Stimulated activated CD8-positive, alpha-beta memory T cell treated with anti-CD3 and anti-CD28 coated beads, Interleukin-4, amount 100 ng/mL, for 4 hours (primary cell): ENCODE data around the gene NTSR1.
A peak's percentile ranks its signal among the peaks of the same experiment; 100 is the strongest.

Experiments
- DNase-seq, 2 donors: peaks; one replicate each; pipeline ENCODE4 v3.0.0-alpha.2; 2020; ENCODE audit warnings: low read depth in 2 of 2, low spot score in 1 of 2

The NTSR1 gene

GRCh38 chr20:62780696-62781095, 72.1 kb downstream of the NTSR1 start:
- DNase-seq = no peak

- no peak for DNase-seq
Observed at GRCh38 chr20:62782149-62782892, 73.7 kb downstream of the NTSR1 start.

GRCh38 chr20:62782893-62783278, 74.2 kb downstream of the NTSR1 start:
- no peak for DNase-seq

- no peak for DNase-seq
Observed at GRCh38 chr20:62784497-62784896, 75.9 kb downstream of the NTSR1 start.

- DNase-seq = no peak
Observed at GRCh38 chr20:62785393-62785792, 76.8 kb downstream of the NTSR1 start.

- no peak for DNase-seq
Observed at GRCh38 chr20:62786157-62786556, 77.5 kb downstream of the NTSR1 start.

GRCh38 chr20:62787321-62787720, 78.7 kb downstream of the NTSR1 start:
- DNase-seq = no peak

GRCh38 chr20:62787866-62788265, 79.2 kb downstream of the NTSR1 start:
- DNase-seq = no peak

- no peak for DNase-seq
Observed at GRCh38 chr20:62788607-62789006, 80.0 kb downstream of the NTSR1 start.

- no peak for DNase-seq
Observed at GRCh38 chr20:62790075-62790474, 81.4 kb downstream of the NTSR1 start.

- DNase-seq = peak; percentile 53 to 54
Observed at GRCh38 chr20:62791301-62792181, 82.9 kb downstream of the NTSR1 start.

- no peak for DNase-seq
Observed at GRCh38 chr20:62792182-62792939, 83.7 kb downstream of the NTSR1 start.

- DNase-seq = no peak
Observed at GRCh38 chr20:62792940-62793756, 84.5 kb downstream of the NTSR1 start.

GRCh38 chr20:62793757-62794006, 85.0 kb downstream of the NTSR1 start:
- DNase-seq = no peak

GRCh38 chr20:62794007-62794724, 85.5 kb downstream of the NTSR1 start:
- DNase-seq = peak; percentile 84 to 88

GRCh38 chr20:62795023-62795761, 86.6 kb downstream of the NTSR1 start:
- peak; percentile 44 to 45 for DNase-seq

GRCh38 chr20:62796699-62797491, 88.3 kb downstream of the NTSR1 start:
- DNase-seq = no peak

GRCh38 chr20:62797671-62798532, 89.3 kb downstream of the NTSR1 start:
- DNase-seq = no peak
